HFF-Myc (cell line): Measurements from ENCODE around the gene CHN1.

Experiments
- DNase-seq: peaks from one replicate; pipeline ENCODE4 v3.0.0-alpha.2; 2011; ENCODE audit warnings: low read depth; ENCODE audit errors: extremely low read depth
- H3K4me3 ChIP-seq: replicated peaks from 2 replicates; pipeline ENCODE4 v1.5.1; 2011; ENCODE audit warnings: low read depth, mild to moderate bottlenecking, control low read depth, low read length
- TF ChIP-seq, protein P1 (sequence below): IDR thresholded peaks from 2 replicates; pipeline ENCODE4 v1.5.1; 2012; ENCODE audit warnings: mild to moderate bottlenecking, low read depth, low read length, control low read depth; ENCODE audit errors: missing control alignments

CHN1 gene

DNA sequence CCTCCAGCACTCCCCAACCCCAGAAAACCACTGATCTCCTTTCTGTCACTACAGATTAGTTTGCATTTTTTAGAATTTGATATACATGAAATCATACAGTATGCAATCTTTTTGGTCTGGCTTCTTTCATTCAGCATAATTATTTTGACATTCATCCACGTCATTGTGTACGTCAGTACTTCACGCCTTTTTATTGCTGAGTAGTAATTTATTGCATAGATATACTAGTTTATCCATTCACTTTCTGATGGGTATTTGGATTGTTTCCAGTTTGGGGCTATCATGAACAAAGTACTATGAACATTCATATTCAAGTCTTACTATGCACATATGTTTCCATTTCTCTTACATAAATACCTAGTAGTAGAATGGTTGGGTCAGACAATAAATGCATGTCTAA is 20.1 kb upstream of the CHN1 start:
- no peak overlapping the region for H3K4me3 ChIP-seq
- no peak for DNase-seq
- TF ChIP-seq, protein P1, sequence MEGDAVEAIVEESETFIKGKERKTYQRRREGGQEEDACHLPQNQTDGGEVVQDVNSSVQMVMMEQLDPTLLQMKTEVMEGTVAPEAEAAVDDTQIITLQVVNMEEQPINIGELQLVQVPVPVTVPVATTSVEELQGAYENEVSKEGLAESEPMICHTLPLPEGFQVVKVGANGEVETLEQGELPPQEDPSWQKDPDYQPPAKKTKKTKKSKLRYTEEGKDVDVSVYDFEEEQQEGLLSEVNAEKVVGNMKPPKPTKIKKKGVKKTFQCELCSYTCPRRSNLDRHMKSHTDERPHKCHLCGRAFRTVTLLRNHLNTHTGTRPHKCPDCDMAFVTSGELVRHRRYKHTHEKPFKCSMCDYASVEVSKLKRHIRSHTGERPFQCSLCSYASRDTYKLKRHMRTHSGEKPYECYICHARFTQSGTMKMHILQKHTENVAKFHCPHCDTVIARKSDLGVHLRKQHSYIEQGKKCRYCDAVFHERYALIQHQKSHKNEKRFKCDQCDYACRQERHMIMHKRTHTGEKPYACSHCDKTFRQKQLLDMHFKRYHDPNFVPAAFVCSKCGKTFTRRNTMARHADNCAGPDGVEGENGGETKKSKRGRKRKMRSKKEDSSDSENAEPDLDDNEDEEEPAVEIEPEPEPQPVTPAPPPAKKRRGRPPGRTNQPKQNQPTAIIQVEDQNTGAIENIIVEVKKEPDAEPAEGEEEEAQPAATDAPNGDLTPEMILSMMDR, result no peak

DNA sequence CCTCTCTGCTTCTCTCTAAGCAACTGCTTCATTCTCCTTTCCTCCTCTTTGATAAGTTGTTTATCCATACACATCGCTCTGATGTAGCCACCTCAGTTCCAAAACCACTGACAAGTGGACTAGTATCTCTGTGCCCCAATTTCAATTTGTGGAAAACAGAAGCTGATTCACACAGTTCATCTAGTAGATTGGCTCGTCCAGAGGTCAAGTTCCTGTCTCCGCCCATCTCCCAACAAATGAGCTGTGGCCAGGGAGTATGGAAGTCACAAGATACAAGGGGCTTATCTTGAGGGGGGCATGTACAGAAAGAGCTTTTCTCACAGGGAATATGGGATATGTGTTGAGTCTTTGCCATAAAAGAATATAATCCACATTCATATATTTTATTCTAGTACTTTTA is 17.7 kb upstream of the CHN1 start:
- no peak overlapping the region for H3K4me3 ChIP-seq
- no peak for DNase-seq
- TF ChIP-seq, protein P1, result no peak

DNA sequence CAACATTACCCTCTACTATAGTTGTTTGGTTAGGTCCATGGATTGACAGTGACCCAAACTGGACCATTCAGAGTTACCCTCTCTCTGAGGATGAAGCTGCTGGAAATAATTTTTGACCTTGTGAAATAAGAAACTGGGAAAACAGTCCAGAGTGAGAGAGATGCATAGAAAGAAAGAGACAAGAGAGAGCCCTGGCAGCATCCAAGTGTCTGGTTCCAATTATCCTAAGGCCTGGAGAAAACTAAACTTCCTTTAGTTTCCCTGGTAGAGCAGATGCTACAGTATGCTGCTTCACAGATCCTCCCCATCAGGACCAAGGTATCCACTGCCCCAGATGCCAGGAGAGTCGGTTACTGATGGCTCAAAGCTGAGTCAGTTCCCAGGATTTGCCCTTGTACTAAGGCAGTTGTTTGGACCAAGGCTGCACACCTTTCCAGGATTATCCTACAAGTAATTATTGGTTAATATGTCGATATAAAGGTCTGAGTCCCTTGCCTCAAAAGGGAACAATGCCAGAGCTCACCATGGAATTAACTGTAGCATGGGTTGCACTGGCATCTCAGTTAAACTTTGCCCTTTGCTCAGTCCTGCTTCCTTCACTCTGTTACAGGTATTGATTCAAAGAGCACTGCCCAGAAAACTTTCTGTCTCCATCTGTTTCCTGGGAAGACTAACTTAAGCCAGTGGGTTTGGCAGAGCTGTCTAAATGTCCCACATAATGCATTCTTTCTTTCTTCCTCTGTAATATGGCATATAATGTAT is 14.6 kb upstream of the CHN1 start:
- DNase-seq, result no peak
- no peak overlapping the region for H3K4me3 ChIP-seq
- TF ChIP-seq, protein P1, result no peak

DNA sequence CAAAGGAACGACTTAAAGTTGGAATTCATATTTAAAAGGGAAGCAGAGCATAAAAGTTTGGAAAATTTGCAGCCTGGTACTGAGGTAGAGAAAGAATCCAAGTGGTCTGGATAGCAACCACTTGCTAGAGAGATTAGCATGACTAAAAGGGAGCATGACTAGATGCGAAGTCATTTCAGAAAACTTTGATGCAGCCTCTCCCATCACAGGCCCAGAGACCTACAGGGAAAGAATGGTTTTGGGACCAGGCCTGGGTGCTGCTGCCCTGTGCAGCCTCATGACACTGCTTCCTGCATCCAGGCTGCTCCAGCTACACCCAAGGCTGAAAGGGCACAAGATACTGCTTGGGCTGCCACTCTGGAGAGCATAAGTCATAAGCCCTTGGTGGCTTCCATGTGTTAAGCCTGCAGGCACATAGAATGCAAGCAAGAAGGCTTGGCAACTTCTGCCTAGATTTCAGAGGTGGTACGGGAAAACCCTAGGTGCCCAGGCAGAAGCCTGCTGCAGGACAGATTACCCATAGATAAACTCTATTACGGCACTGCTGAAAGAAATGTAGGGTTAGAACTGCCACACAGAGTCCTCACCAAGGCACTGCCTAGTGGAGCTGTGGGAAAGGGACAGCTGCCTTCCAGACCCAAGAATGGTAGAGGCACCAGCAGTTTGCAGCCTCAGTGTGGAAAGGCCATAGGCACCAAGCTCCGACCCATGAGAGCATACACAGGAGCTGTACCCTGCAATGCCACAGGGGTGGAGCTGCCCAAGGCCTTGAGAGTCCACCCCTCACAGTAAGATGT is 12.6 kb upstream of the CHN1 start:
- no peak overlapping the region for H3K4me3 ChIP-seq
- TF ChIP-seq, protein P1, result no peak
- DNase-seq, result no peak

DNA sequence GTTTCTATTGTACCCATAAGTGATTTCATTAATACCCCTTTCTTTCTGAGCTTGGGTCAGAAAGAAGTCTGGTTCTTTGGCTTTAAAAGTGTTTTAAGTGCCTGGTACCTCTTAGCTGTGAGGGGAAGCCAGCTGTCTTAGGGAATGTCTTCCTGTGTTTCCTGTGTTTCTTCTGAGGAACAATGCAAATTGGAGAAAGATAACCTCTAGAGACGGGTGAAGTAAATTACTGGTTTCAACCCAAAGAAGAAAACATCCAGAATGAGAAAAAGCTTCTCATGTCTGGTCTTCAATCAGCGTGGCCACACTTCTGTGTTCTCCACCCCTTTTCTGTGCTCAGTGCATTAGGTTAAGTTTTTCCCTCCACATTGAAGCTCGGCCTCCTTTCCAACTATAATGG is 10.2 kb upstream of the CHN1 start:
- TF ChIP-seq, protein P1, result no peak

DNA sequence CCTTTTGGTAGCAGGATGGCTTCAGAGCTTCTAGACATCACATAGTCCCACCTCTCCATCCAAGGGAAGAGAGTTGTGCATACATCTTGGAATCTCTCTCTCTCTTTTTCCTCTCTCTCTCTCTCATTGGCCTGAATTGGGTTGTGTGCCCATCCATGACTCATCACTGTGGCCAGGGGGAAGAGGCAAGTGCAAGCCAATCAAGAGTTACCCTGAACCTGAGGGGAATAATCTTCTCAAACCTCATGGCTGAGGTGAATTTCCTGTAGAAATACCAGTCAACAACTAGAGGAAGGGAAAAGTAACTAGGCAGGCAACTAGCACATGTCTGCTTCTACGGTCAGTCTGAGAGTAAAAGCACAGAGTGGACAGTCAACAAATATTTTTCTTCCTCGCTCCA is 7.3 kb upstream of the CHN1 start:
- DNase-seq, result no peak
- no peak overlapping the region for H3K4me3 ChIP-seq
- TF ChIP-seq, protein P1, result no peak

More for the DNA sequence above, 10.2 kb upstream of the CHN1 start:
- DNase-seq, result no peak
- H3K4me3 ChIP-seq, result no peak overlapping the region
